Measurements from ENCODE around the gene BTBD9.

GRCh38 chr6:38610050-38610625 lies 29.6 kb downstream of the BTBD9 start:
- TF ChIP-seq POLR2A (IDR thresholded peaks at IDR 0.05; ENCODE audit: low read depth, low read length) (no peak), TAF1 (IDR thresholded peaks at IDR 0.05; ENCODE audit: borderline replicate concordance, low read depth, low read length) (no peak)
